Measurements from ENCODE around the gene TTC3.

- TF ChIP-seq CTCF (IDR thresholded peaks at IDR 0.05) (no peak), POLR2A (IDR thresholded peaks at IDR 0.05) (no peak)
Observed at GRCh38 chr21:37045149-37045548, 27.9 kb upstream of the TTC3 start.
